Adrenal gland (tissue), 5 donors: ENCODE measurements around the gene PRDM16.

Experiments
- POLR2A ChIP-seq, 2 donors: fragments of 450-650 bp; IDR thresholded peaks; one replicate each; pipeline ENCODE4 v1.6.1; 2017; ENCODE audit warnings: antibody characterized with exemption in 2 of 2, mild to moderate bottlenecking in 2 of 2, moderate library complexity in 1 of 2
- TF ChIP-seq, protein P1 (sequence below), 6 experiments: fragments of 450-650 bp in 4 of 6; fragments of 200-600 bp in 2 of 6; sonication (generic) in 1 of 6; IDR thresholded peaks; 1 replicate in 5 of 6; 2 replicates in 1 of 6; pipeline versions ENCODE4 v1.5.1 to v1.8.0; 2016 to 2021; ENCODE audit warnings: antibody characterized with exemption in 6 of 6, mild to moderate bottlenecking in 2 of 6, moderate library complexity in 1 of 6
- donor health status: DM: no; HTN: no; CAD: no.

DNA sequence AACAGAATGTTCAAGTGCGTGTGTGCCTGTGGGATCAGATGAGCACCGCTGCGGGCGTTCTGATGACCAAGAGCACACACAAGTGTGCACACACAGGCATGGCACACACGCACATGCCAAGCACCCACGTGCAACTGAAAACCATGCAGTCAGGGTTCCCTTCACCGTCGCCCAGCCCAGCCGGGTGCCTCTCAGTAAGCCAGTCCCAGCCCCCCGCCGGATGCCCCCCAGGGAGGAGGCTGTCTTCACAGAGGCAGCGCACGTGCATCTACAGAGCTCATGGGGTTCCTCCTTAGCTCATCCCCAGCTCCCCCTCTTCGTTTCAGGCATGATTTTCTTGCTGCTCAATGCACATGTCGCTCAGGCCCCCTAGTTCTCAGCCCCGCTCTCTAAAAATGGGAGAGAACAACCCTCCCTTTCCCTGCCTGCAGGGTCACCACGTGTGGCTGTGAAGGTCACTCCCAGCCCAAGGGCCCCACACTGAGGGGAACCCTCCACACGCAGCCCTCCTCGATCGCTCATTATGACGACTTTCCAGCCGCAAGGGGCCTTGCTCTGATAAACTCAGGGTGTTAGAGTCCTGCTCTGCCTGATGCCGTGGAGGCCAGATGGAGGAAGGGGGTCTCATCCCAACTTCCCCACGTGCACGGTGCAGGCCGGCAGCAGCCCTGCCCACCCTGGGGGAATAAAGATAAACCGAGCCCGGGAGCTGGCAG lies 355.1 kb downstream of the PRDM16 start:
- TF ChIP-seq, protein P1, sequence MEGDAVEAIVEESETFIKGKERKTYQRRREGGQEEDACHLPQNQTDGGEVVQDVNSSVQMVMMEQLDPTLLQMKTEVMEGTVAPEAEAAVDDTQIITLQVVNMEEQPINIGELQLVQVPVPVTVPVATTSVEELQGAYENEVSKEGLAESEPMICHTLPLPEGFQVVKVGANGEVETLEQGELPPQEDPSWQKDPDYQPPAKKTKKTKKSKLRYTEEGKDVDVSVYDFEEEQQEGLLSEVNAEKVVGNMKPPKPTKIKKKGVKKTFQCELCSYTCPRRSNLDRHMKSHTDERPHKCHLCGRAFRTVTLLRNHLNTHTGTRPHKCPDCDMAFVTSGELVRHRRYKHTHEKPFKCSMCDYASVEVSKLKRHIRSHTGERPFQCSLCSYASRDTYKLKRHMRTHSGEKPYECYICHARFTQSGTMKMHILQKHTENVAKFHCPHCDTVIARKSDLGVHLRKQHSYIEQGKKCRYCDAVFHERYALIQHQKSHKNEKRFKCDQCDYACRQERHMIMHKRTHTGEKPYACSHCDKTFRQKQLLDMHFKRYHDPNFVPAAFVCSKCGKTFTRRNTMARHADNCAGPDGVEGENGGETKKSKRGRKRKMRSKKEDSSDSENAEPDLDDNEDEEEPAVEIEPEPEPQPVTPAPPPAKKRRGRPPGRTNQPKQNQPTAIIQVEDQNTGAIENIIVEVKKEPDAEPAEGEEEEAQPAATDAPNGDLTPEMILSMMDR (IDR thresholded peaks at IDR 0.05): no peak
- TF ChIP-seq POLR2A (IDR thresholded peaks at IDR 0.05): no peak
